EL (cell line): ENCODE data around the gene RNF135.
"Not testable (repeated sequence)": the region's sequence is repeated elsewhere in the genome, so short reads cannot be mapped to it uniquely, and the experiment has no call there.

Experiments used
- DNase-seq: peaks from one replicate; pipeline ENCODE4 v3.0.0-alpha.2; 2016

The RNF135 gene

GRCh38 chr17:30970831-30971567 lies at the start of gene RNF135:
Gene RNF135, plus strand, starts transcription at chr17:30971039. Its CDS starts 35 bp downstream, at chr17:30971074.
- peak; percentile 93 for DNase-seq

- no peak for DNase-seq
These were observed 49.2 kb upstream of the RNF135 start, which contains the start of gene ADAP2 for GRCh38 chr17:30921544-30922196. Gene ADAP2, plus strand, starts transcription at chr17:30921945. Its CDS starts 70 bp downstream, at chr17:30922015.

GRCh38 chr17:30922235-30923030 lies 48.4 kb upstream of the RNF135 start:
- DNase-seq = peak; percentile 21

GRCh38 chr17:30924341-30924740 lies 46.5 kb upstream of the RNF135 start:
- DNase-seq = no peak

GRCh38 chr17:30926516-30926915 lies 44.3 kb upstream of the RNF135 start:
- no peak for DNase-seq

- no peak for DNase-seq
These were observed 43.1 kb upstream of the RNF135 start for GRCh38 chr17:30927756-30928155.

- no peak for DNase-seq
These were observed 42.3 kb upstream of the RNF135 start for GRCh38 chr17:30928584-30928983.

GRCh38 chr17:30929081-30929633 lies 41.7 kb upstream of the RNF135 start:
- no peak for DNase-seq

- DNase-seq = not testable (repeated sequence)
These were observed 41.0 kb upstream of the RNF135 start for GRCh38 chr17:30929861-30930260.

- no peak for DNase-seq
These were observed 40.3 kb upstream of the RNF135 start for GRCh38 chr17:30930495-30930894.

GRCh38 chr17:30931582-30931981 lies 39.3 kb upstream of the RNF135 start:
- DNase-seq = not testable (repeated sequence)

GRCh38 chr17:30933966-30934365 lies 36.9 kb upstream of the RNF135 start:
- DNase-seq = no peak

- DNase-seq = no peak
These were observed 31.7 kb upstream of the RNF135 start for GRCh38 chr17:30939051-30939689.

GRCh38 chr17:30942308-30943079 lies 28.3 kb upstream of the RNF135 start:
- peak; percentile 42 for DNase-seq

GRCh38 chr17:30947796-30948195 lies 23.0 kb upstream of the RNF135 start:
- no peak for DNase-seq

GRCh38 chr17:30950189-30950588 lies 20.6 kb upstream of the RNF135 start:
- DNase-seq = no peak

- peak; percentile 85 for DNase-seq
These were observed 20.0 kb upstream of the RNF135 start for GRCh38 chr17:30950669-30951399.

GRCh38 chr17:30952638-30953393 lies 18.0 kb upstream of the RNF135 start:
- no peak for DNase-seq

- DNase-seq = no peak
These were observed 16.6 kb upstream of the RNF135 start for GRCh38 chr17:30954046-30954830.
